ENCODE measurements around the gene FAHD1. TPM values are rescaled to one million over a fixed set of nuclear protein-coding genes. Genes with fewer than 3 reads are reported as not detected.

Gene FAHD1
- total RNA-seq, 2 experiments from 2014 or later: 15.1 to 32.4 TPM

GRCh38 chr16:1789643-1790045 lies 37.4 kb upstream of the FAHD1 start:
- H3K79me2 ChIP-seq (ENCODE audit: insufficient read depth, low read depth, low read length): peaks cover 9% of the 10 kb centered on the region
- intact Hi-C loops (cut with micrococcal nuclease; ENCODE audit: unreplicated experiment): no loop called here
- CTCF ChIA-PET (ENCODE audit: unreplicated experiment): no interaction called here

GRCh38 chr16:1790261-1790610 lies 36.8 kb upstream of the FAHD1 start:
- TF ChIP-seq EZH2phosphoT487 (IDR thresholded peaks at IDR 0.05; ENCODE audit: borderline replicate concordance, low read depth, low read length): no peak
- TF ChIP-seq, protein P1, sequence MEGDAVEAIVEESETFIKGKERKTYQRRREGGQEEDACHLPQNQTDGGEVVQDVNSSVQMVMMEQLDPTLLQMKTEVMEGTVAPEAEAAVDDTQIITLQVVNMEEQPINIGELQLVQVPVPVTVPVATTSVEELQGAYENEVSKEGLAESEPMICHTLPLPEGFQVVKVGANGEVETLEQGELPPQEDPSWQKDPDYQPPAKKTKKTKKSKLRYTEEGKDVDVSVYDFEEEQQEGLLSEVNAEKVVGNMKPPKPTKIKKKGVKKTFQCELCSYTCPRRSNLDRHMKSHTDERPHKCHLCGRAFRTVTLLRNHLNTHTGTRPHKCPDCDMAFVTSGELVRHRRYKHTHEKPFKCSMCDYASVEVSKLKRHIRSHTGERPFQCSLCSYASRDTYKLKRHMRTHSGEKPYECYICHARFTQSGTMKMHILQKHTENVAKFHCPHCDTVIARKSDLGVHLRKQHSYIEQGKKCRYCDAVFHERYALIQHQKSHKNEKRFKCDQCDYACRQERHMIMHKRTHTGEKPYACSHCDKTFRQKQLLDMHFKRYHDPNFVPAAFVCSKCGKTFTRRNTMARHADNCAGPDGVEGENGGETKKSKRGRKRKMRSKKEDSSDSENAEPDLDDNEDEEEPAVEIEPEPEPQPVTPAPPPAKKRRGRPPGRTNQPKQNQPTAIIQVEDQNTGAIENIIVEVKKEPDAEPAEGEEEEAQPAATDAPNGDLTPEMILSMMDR (conservative IDR thresholded peaks at IDR 0.05; ENCODE audit: low read length): no peak
- no peaks in the 10 kb centered on the region for H3K4me1 ChIP-seq (ENCODE audit: insufficient read depth, low read length, poor library complexity, severe bottlenecking)
- no peaks in the 10 kb centered on the region for H3K9me2 ChIP-seq (ENCODE audit: insufficient read depth, low read length)
- DNase-seq (ENCODE audit: low spot score): no peak
- H3K4me3 ChIP-seq (ENCODE audit: low read depth, low read length, poor library complexity, severe bottlenecking): no peak overlapping the region
- H3K4me2 ChIP-seq (ENCODE audit: low read length): no peak overlapping the region
- H3K36me3 ChIP-seq (ENCODE audit: insufficient read depth, low read length): peaks cover 39% of the 10 kb centered on the region; the same call in 1 of the 2 replicates
- H3K9me3 ChIP-seq (ENCODE audit: low read length): no peaks in the 10 kb centered on the region
- H4K20me1 ChIP-seq (ENCODE audit: insufficient read depth, low read length): no peaks in the 10 kb centered on the region
- no TSS peak for BruUV-seq (replicated peaks)
- intact Hi-C loops (cut with micrococcal nuclease; ENCODE audit: unreplicated experiment): no loop called here
- H3K79me2 ChIP-seq (ENCODE audit: insufficient read depth, low read depth, low read length): peaks cover 3% of the 10 kb centered on the region; the same call in 1 of the 2 replicates
- H3K27ac ChIP-seq (ENCODE audit: low read depth, low read length, poor library complexity, severe bottlenecking): no peak overlapping the region
- H2AFZ ChIP-seq (ENCODE audit: low read length): no peak overlapping the region
- POLR2A ChIA-PET: interaction anchor here (1.1 kb wide), 1 partner anchor 8 kb away, joined by 3 read pairs; the partner anchor contains the start of genes NUBP2 and SPSB3
- CTCF ChIA-PET (ENCODE audit: unreplicated experiment): no interaction called here

More at GRCh38 chr16:1789643-1790045, 37.4 kb upstream of the FAHD1 start:
- no peak overlapping the region for H3K4me3 ChIP-seq (ENCODE audit: low read depth, low read length, poor library complexity, severe bottlenecking)
- H2AFZ ChIP-seq (ENCODE audit: low read length): no peak overlapping the region
- no peaks in the 10 kb centered on the region for H4K20me1 ChIP-seq (ENCODE audit: insufficient read depth, low read length)
- H3K4me1 ChIP-seq (ENCODE audit: insufficient read depth, low read length, poor library complexity, severe bottlenecking): no peaks in the 10 kb centered on the region
- H3K9me2 ChIP-seq (ENCODE audit: insufficient read depth, low read length): no peaks in the 10 kb centered on the region
- no peaks in the 10 kb centered on the region for H3K9me3 ChIP-seq (ENCODE audit: low read length)
- no TSS peak for BruUV-seq (replicated peaks)
- H3K4me2 ChIP-seq (ENCODE audit: low read length): no peak overlapping the region
- H3K36me3 ChIP-seq (ENCODE audit: insufficient read depth, low read length): peaks cover 39% of the 10 kb centered on the region; the same call in 1 of the 2 replicates
- TF ChIP-seq, protein P1 (conservative IDR thresholded peaks at IDR 0.05; ENCODE audit: low read length): no peak
- TF ChIP-seq EZH2phosphoT487 (IDR thresholded peaks at IDR 0.05; ENCODE audit: borderline replicate concordance, low read depth, low read length): no peak
- H3K27ac ChIP-seq (ENCODE audit: low read depth, low read length, poor library complexity, severe bottlenecking): no peak overlapping the region
- no peak for DNase-seq (ENCODE audit: low spot score)
- POLR2A ChIA-PET: interaction anchor here (0.9 kb wide), 1 partner anchor 38 kb away, joined by 3 read pairs; the partner anchor contains the start of gene FAHD1

- Histone ChIP-seq H3K4me3 (ENCODE audit: low read depth, low read length, poor library complexity, severe bottlenecking) (no peak overlapping the region), H3K9me2 (ENCODE audit: insufficient read depth, low read length) (no peaks in the 10 kb centered on the region), H3K36me3 (ENCODE audit: insufficient read depth, low read length) (peaks cover 36% of the 10 kb centered on the region; the same call in 1 of the 2 replicates), H3K9me3 (ENCODE audit: low read length) (no peaks in the 10 kb centered on the region), H4K20me1 (ENCODE audit: insufficient read depth, low read length) (no peaks in the 10 kb centered on the region), H3K4me2 (ENCODE audit: low read length) (no peak overlapping the region), H3K79me2 (ENCODE audit: insufficient read depth, low read depth, low read length) (no peaks in the 10 kb centered on the region), H2AFZ (ENCODE audit: low read length) (no peak overlapping the region), H3K4me1 (ENCODE audit: insufficient read depth, low read length, poor library complexity, severe bottlenecking) (no peaks in the 10 kb centered on the region), H3K27ac (ENCODE audit: low read depth, low read length, poor library complexity, severe bottlenecking) (no peak overlapping the region)
- TF ChIP-seq EZH2phosphoT487 (IDR thresholded peaks at IDR 0.05; ENCODE audit: borderline replicate concordance, low read depth, low read length): no peak
- TF ChIP-seq, protein P1 (conservative IDR thresholded peaks at IDR 0.05; ENCODE audit: low read length): no peak
- BruUV-seq (replicated peaks): no TSS peak
- ChIA-PET POLR2A (interaction anchor here (1.1 kb wide), 1 partner anchor 8 kb away, joined by 3 read pairs; the partner anchor contains the start of genes NUBP2 and SPSB3), CTCF (ENCODE audit: unreplicated experiment) (no interaction called here)
- intact Hi-C loops (cut with micrococcal nuclease; ENCODE audit: unreplicated experiment): no loop called here
- no peak for DNase-seq (ENCODE audit: low spot score)
These were observed 36.3 kb upstream of the FAHD1 start for GRCh38 chr16:1790611-1791255.
